ENCODE results near the gene SOX8.
"Not testable (repeated sequence)": the region's sequence is repeated elsewhere in the genome, so short reads cannot be mapped to it uniquely, and the experiment has no call there.

The SOX8 gene

GRCh38 chr16:981695-982144 is at the start of gene SOX8:
TSS of gene SOX8 (plus strand) at chr16:981770. CDS start at chr16:981923, 153 bp downstream.
- DNase-seq = no peak

DNA sequence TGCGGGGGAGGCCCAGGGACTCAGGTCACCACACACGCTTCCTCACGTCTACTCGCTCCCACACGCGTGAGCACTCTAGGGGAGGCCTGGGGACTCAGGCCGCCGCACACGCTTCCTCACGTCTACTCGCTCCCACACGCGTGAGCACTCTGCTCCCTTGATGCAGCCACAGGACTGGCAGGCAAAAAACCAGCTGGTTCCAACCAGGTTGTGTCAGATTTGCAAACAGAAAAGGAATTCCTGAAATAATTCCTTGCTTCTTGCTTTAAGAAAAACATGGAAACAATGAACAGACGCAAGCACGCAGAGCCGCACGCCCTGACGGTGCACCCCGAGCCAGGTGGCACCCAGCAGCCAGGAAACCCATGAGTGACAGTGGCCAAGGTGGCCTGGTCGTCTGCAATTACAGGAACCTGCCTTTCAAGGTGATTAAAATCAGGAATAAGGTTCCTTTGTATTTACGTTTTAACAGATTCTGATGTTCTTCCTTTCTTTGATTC is 48.7 kb upstream of the SOX8 start:
- DNase-seq = no peak

DNA sequence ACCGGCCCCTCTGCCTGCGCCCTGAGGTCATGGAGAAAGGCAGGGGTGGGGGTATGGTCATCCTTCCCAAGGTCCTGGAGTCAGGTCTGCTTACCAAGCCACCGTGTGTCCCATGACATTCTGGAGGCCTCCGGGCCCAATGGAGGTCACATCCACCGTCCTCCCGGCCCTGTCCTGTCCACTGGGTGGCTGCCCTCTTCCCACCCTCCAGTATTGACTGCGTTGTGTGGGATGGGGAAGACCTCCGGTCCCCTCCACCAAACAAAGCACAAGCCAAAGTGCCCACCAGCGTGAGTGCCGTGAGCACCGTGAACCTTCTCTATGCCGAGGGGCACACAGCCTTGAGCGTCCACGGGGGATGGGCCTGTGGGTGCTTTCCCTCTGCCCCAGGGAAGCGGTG is 48.0 kb upstream of the SOX8 start:
- DNase-seq = no peak

DNA sequence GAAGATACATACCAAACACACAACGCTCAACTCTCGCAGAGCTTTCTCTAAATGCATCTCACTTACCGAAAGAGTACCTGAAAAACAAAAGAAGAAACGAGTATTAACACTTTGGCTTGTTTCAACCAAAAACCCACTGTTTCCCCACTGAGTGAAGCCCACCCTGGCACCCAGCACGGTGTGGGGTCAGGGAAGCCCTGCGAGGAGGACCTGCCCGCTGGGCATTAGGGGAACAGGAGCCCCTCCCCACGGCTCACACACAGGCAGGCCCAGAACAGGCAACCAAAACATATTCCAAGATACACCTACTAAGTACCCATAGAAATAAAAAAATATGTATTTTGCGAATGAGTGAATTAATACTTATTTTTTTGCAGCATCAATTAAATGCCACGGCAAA is 47.4 kb upstream of the SOX8 start:
- DNase-seq = no peak

- DNase-seq = no peak
Observed at GRCh38 chr16:935684-936083, 45.9 kb upstream of the SOX8 start.

- DNase-seq = no peak
Observed at GRCh38 chr16:937311-937710, 44.3 kb upstream of the SOX8 start.

DNA sequence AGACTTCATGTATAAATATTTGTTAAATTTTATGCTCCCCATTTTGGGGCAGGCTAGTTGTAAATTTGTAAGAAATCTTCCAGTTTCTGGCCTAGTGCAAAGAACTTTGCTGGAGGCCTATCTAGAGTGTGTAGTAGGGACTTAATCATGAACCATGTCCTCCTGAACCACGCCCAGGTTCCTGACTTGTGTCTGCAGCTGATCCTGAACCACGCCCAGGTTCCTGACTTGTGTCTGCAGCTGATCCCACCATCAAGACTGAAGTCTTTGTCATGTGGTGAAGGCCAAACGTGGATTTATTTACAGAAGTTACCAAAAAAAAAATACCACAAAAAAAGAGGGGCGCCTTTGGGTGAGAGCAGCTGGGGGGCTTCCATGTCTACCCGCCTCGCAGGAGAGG is 43.8 kb upstream of the SOX8 start:
- DNase-seq = no peak

- no peak for DNase-seq
Observed at GRCh38 chr16:938136-938535, 43.4 kb upstream of the SOX8 start.

DNA sequence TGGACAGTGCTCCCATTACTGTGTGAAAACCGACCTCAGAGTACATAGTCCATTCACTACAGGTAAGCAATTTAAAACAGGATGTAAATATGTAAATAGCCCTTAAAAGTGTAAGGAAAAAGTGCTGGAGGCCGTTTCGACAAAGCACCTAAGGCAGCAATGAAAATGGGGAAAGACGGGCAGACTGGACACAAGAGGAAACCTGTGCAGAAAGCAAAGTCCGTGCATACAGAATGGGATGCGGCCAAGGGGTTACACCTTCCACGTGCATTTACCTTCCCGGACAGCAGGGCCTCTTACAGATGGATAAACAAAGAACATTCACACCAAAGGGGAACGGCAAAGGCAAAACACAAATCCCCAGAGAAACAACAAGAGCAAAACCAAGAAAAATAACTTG is 42.8 kb upstream of the SOX8 start:
- DNase-seq = no peak

DNA sequence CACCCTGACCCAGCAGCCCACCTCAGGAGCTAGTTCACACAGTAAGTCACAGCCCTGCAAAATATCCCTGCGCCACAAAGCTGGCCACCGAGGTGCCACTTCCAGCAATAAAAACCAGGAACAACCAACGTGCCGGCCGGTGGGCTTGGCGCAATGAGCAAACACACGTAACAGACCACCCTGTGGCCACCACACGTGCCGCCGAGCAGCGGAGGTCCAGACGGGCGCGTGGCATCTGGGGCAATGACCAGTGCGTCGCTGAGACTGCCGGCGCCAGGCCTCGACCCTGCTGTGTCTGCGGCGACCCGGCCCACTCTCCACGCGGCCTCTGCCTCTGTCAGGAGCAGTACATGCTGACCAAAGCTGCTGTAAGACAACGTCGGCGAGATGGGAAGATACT is 42.3 kb upstream of the SOX8 start:
- DNase-seq = no peak

DNA sequence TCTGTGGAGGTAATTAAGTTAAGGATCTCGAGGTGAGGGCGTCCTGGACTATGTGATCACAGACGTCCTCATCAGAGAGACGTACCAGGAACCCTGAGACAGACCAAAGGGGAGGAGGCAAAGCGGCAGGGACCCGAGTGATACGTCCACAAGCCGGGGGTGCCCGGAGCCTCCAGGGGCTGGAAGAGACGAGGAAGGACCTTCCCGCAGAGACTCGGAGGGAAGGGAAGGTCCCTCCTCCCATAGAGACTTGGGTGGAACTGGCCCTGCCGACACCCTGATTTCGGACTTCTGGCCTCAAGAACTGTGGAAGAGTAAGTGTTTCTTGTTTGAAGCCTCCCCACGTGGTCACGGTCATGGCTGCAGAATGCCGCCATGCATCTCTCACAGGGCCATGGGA is 41.6 kb upstream of the SOX8 start:
- no peak for DNase-seq

DNA sequence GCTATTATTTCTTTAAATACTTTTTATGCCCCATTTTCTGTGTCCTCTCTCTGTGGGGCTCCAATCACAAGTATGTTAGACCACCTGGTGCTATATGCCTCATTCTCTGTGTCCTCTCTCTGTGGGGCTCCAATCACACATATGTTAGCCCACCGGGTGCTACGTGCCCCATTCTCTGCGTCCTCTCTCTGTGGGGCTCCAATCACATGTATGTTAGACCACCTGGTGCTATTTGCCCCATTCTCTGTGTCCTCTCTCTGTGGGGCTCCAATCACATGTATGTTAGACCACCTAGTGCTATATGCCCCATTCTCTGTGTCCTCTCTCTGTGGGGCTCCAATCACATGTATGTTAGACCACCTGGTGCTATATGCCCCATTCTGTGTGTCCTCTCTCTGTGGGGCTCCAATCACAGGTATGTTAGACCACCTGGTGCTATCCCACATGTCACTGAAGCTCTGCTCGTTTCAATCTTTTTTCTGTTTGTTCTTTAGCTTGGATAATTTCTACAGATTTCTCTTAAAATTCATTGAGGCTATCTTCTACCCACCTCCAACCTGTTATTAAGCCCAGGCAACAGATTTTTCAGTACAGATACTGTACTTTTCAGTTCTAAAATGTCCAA is 39.0 kb upstream of the SOX8 start:
- DNase-seq = no peak

- DNase-seq = no peak
Observed at GRCh38 chr16:943971-944370, 37.6 kb upstream of the SOX8 start.

- no peak for DNase-seq
Observed at GRCh38 chr16:945271-946047, 36.1 kb upstream of the SOX8 start.

DNA sequence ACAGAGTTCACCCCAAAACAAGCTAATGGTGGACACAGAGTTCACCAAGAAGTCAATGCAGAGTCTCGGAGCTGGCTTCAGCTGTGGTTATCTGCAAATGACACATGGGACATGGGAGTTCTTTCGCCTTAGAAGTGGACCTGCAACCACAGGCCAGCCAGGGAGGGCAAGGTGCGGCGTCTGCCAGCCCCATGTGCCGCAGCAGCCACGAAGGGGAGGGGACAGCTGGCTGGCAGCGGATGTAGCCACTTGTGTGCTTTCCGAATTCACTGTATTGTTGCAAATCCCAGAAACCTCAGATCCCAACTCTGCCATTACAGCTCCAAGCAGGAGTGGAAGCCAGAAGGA is 35.5 kb upstream of the SOX8 start:
- DNase-seq = no peak

- DNase-seq = no peak
Observed at GRCh38 chr16:947255-947921, 34.2 kb upstream of the SOX8 start.

- not testable (repeated sequence) for DNase-seq
Observed at GRCh38 chr16:947922-948303, 33.7 kb upstream of the SOX8 start.

GRCh38 chr16:948767-949166 is 32.8 kb upstream of the SOX8 start:
- not testable (repeated sequence) for DNase-seq

GRCh38 chr16:950733-951573 is 30.6 kb upstream of the SOX8 start:
- DNase-seq = peak; percentile 36

GRCh38 chr16:951660-952301 is 29.8 kb upstream of the SOX8 start:
- DNase-seq = no peak

- DNase-seq = no peak
Observed at GRCh38 chr16:952321-952720, 29.2 kb upstream of the SOX8 start.

- not testable (repeated sequence) for DNase-seq
Observed at GRCh38 chr16:953818-954217, 27.8 kb upstream of the SOX8 start.

DNA sequence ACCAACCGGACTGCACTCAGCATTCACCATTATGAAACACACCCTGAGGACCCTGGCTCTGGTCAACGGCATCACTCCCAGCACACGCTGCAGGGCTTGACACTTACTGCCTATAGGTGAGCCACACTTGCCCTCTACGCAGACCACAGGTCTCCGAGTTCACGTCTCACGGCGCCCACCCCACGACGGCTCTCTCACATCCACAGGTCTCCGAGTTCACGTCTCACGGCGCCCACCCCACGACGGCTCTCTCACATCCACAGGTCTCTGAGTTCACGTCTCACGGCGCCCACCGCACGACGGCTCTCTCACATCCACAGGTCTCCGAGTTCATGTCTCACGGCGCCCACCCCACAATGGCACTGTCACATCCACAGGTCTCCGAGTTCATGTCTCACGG is 25.8 kb upstream of the SOX8 start:
- not testable (repeated sequence) for DNase-seq

Data from femur (tissue), 1 donor.